Adrenal gland (tissue), 5 donors: ENCODE results near the gene UNC119B.

Source experiments
- CTCF ChIP-seq, 6 experiments: fragments of 450-650 bp in 4 of 6; fragments of 200-600 bp in 2 of 6; sonication (generic) in 1 of 6; IDR thresholded peaks; 1 replicate in 5 of 6; 2 replicates in 1 of 6; pipeline versions ENCODE4 v1.5.1 to v1.8.0; 2016 to 2021; ENCODE audit warnings: antibody characterized with exemption in 6 of 6, mild to moderate bottlenecking in 2 of 6, moderate library complexity in 1 of 6
- POLR2A ChIP-seq, 2 donors: fragments of 450-650 bp; IDR thresholded peaks; one replicate each; pipeline ENCODE4 v1.6.1; 2017; ENCODE audit warnings: antibody characterized with exemption in 2 of 2, mild to moderate bottlenecking in 2 of 2, moderate library complexity in 1 of 2
- donor health status: DM: no; HTN: no; CAD: no.

- TF ChIP-seq CTCF (IDR thresholded peaks at IDR 0.05) (no peak), POLR2A (IDR thresholded peaks at IDR 0.05) (no peak)
These were observed 28.9 kb downstream of the UNC119B start for GRCh38 chr12:120739031-120739762.
